CD4-positive, alpha-beta T cell (primary cell): Measurements from ENCODE around the gene CASP4. TPM values are rescaled to one million over a fixed set of nuclear protein-coding genes. Genes with fewer than 3 reads are reported as not detected.
A peak's percentile ranks its signal among the peaks of the same experiment; 100 is the strongest.

ENCODE experiments used
- ATAC-seq: fragments of 200-7000 bp; cut with Tn5 transposase; one replicate; pipeline ENCODE4 v1.10.0; 2022; ENCODE audit warnings: mild to moderate bottlenecking; ENCODE audit not compliant: poor library complexity
- CTCF ChIA-PET: fragments of 350-600 bp; sonication (Branson Sonifier 250); formaldehyde crosslinking; loops from one replicate; lab custom pipeline; 2021; ENCODE audit warnings: antibody characterized with exemption, inconsistent platforms; lab: Charles Lee
- POLR2A ChIA-PET: fragments of 350-600 bp; sonication (Branson Sonifier 250); formaldehyde crosslinking; loops from one replicate; lab custom pipeline; 2021; ENCODE audit warnings: antibody characterized with exemption, inconsistent platforms; lab: Charles Lee
- DNase-seq, 14 experiments: peaks; one replicate each; pipeline ENCODE4 v3.0.0-alpha.2; 2013 to 2020; ENCODE audit warnings: mixed read lengths in 2 of 14
- H3K27ac ChIP-seq, 2 donors: one replicate each; pipeline versions ENCODE4 v1.5.1 to v1.7.0; 2013; ENCODE audit warnings: low read length in 2 of 2, low read depth in 1 of 2, mild to moderate bottlenecking in 1 of 2
- H3K27me3 ChIP-seq, 2 experiments: 1 replicate in 1 of 2; 2 replicates in 1 of 2; pipeline versions ENCODE4 v1.6.1 to v1.7.0; 2013; ENCODE audit warnings: low read length in 2 of 2, control low read depth in 1 of 2, mild to moderate bottlenecking in 1 of 2, moderate library complexity in 1 of 2; ENCODE audit not compliant: insufficient read depth in 2 of 2, control insufficient read depth in 1 of 2
- H3K36me3 ChIP-seq: one replicate; pipeline ENCODE4 v1.6.1; 2013; ENCODE audit warnings: low read length, control low read depth; ENCODE audit not compliant: insufficient read depth
- H3K4me1 ChIP-seq: one replicate; pipeline ENCODE4 v1.6.1; 2013; ENCODE audit warnings: low read length, control low read depth; ENCODE audit not compliant: insufficient read depth
- H3K4me3 ChIP-seq: one replicate; pipeline ENCODE4 v1.5.1; 2013; ENCODE audit warnings: mild to moderate bottlenecking, low read length, moderate library complexity
- H3K9me3 ChIP-seq, 2 experiments: 1 replicate in 1 of 2; 2 replicates in 1 of 2; pipeline versions ENCODE4 v1.6.1 to v1.7.0; 2013; ENCODE audit warnings: low read length in 2 of 2, mild to moderate bottlenecking in 2 of 2, control low read depth in 1 of 2, moderate library complexity in 1 of 2; ENCODE audit not compliant: control insufficient read depth in 1 of 2, insufficient read depth in 1 of 2
- H3K27ac Mint-ChIP-seq: one replicate; pipeline ENCODE4 v1.8.0; 2020; ENCODE audit warnings: mixed read lengths
- H3K27me3 Mint-ChIP-seq: one replicate; pipeline ENCODE4 v1.8.0; 2021; ENCODE audit warnings: mixed read lengths
- H3K36me3 Mint-ChIP-seq: one replicate; pipeline ENCODE4 v1.8.0; 2021; ENCODE audit warnings: low read depth, mixed read lengths
- H3K4me1 Mint-ChIP-seq: one replicate; pipeline ENCODE4 v1.8.0; 2021; ENCODE audit warnings: low read depth, mixed read lengths
- H3K4me3 Mint-ChIP-seq: one replicate; pipeline ENCODE4 v1.8.0; 2020; ENCODE audit warnings: mild to moderate bottlenecking, mixed read lengths
- H3K9me3 Mint-ChIP-seq: one replicate; pipeline ENCODE4 v1.8.0; 2020; ENCODE audit warnings: mixed read lengths
- CTCF ChIP-seq: fragments of 200-600 bp; IDR thresholded peaks from one replicate; pipeline ENCODE4 v1.8.0; 2022; ENCODE audit warnings: antibody characterized with exemption, mild to moderate bottlenecking
- intact Hi-C, 2 experiments: fragments of 100-400 bp; cut with DNase I in 1 of 2; cut with micrococcal nuclease in 1 of 2; formaldehyde crosslinking; loops; one replicate each; pipeline versions ENCODE4 v1.15.1 to v1.9.0; 2023 to 2025; cut with DNase I, micrococcal nuclease
- total RNA-seq, 174 experiments: library from RNA in 2 of 174; stranded (reverse) in 2 of 174; gene quantifications; one replicate each; pipeline ENCODE4 v1.2.3 and lab custom pipeline; 2021 to 2026

The CASP4 gene
- total RNA-seq, 2 experiments from 2014 or later = 54.3 to 56.3 TPM

- Histone ChIP-seq H3K4me3 (no peak overlapping the region), H3K27me3 (no peaks in the 10 kb centered on the region), H3K9me3 (no peaks in the 10 kb centered on the region), H3K4me1 (peaks cover 20% of the 10 kb centered on the region), H3K36me3 (peaks cover 39% of the 10 kb centered on the region), H3K27ac (no peak overlapping the region)
- H3K9me3 Mint-ChIP-seq = no peaks in the 10 kb centered on the region
- ATAC-seq (no peak), DNase-seq (no peak)
- CTCF ChIA-PET = no interaction called here
- no peaks in the 10 kb centered on the region for H3K27me3 Mint-ChIP-seq
- no peak overlapping the region for H3K4me3 Mint-ChIP-seq
- no peak for TF ChIP-seq CTCF
- no peak overlapping the region for H3K27ac Mint-ChIP-seq
- peaks cover 74% of the 10 kb centered on the region for H3K36me3 Mint-ChIP-seq
- intact Hi-C loops = no loop called here
- POLR2A ChIA-PET = no interaction called here
- peaks cover 80% of the 10 kb centered on the region for H3K4me1 Mint-ChIP-seq
These were observed 11.1 kb downstream of the CASP4 start for GRCh38 chr11:104957280-104957679.

DNA sequence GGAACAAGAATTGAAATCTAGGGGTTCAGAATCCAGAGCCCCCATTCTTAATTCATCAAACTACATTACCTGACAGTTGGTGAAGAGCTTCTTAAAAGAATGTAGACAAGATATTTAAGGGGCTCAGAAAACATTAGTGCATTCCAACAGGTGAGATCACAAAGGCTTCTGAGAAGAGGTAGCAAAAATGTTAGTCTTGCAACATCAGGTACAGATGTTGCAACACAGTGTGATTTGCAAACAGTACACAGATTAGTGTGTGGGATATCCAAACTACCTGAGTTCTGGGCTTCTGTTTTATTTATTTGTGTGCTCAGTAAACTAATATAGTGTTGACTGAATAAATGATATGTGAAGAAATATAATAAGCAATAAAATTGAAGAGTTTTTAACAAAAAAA lies 11.8 kb downstream of the CASP4 start:
- H3K27me3 ChIP-seq = no peaks in the 10 kb centered on the region
- ChIA-PET CTCF (no interaction called here), POLR2A (no interaction called here)
- ATAC-seq (no peak), DNase-seq (no peak)
- no peak overlapping the region for H3K4me3 Mint-ChIP-seq
- H3K27me3 Mint-ChIP-seq = no peaks in the 10 kb centered on the region
- H3K9me3 Mint-ChIP-seq = no peaks in the 10 kb centered on the region
- no peak overlapping the region for H3K27ac Mint-ChIP-seq
- peaks cover 40% of the 10 kb centered on the region for H3K36me3 ChIP-seq
- intact Hi-C loops = no loop called here
- no peak for TF ChIP-seq CTCF
- peaks cover 72% of the 10 kb centered on the region for H3K4me1 Mint-ChIP-seq
- no peak overlapping the region for H3K4me3 ChIP-seq
- no peaks in the 10 kb centered on the region for H3K9me3 ChIP-seq
- peaks cover 73% of the 10 kb centered on the region for H3K36me3 Mint-ChIP-seq
- no peak overlapping the region for H3K27ac ChIP-seq
- peaks cover 15% of the 10 kb centered on the region for H3K4me1 ChIP-seq

DNA sequence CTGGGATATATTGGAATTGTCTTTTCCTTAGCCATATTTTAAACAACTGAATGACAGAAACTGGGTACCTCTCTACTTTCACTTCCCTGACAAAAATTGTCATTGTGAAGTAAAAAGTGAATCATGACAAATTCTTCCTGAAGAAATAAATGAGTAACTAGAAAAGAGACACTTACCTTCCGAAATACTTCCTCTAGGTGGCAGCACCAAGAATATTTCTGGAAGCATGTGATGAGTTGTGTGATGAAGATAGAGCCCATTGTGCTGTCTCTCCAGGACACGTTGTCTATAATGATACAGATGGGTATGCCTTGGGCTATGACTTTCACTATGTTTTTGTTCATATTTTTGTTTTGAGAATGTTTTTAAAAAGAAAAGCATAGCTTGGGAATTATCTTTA lies 21.5 kb downstream of the CASP4 start:
- intact Hi-C loops = loop anchor here in 1 of 2 experiments (10.0 kb wide), 1 partner anchor 342 kb away; no protein-coding TSS in a partner anchor
- no peaks in the 10 kb centered on the region for H3K27me3 Mint-ChIP-seq
- Histone ChIP-seq H3K4me3 (no peak overlapping the region), H3K4me1 (no peaks in the 10 kb centered on the region), H3K9me3 (no peaks in the 10 kb centered on the region), H3K36me3 (peaks cover 86% of the 10 kb centered on the region), H3K27ac (no peak overlapping the region), H3K27me3 (no peaks in the 10 kb centered on the region)
- no peaks in the 10 kb centered on the region for H3K9me3 Mint-ChIP-seq
- ATAC-seq (peak; percentile 86), DNase-seq (peak in 5 of 14 experiments; percentile 8 to 76 (median 71))
- H3K36me3 Mint-ChIP-seq = peaks cover 87% of the 10 kb centered on the region
- peak; percentile 71 for TF ChIP-seq CTCF
- peaks cover 23% of the 10 kb centered on the region for H3K4me1 Mint-ChIP-seq
- no peak overlapping the region for H3K4me3 Mint-ChIP-seq
- ChIA-PET POLR2A (interaction anchor here (1.4 kb wide), 1 partner anchor 21 kb away, joined by 6 read pairs; the partner anchor contains the start of gene CASP4), CTCF (interaction anchor here (1.7 kb wide), 1 partner anchor 15 kb away, joined by 4 read pairs; no protein-coding TSS in a partner anchor)
- peak overlapping the region; percentile 2 for H3K27ac Mint-ChIP-seq
